ENCODE data around the gene NPY2R.

Gene NPY2R, protein sequence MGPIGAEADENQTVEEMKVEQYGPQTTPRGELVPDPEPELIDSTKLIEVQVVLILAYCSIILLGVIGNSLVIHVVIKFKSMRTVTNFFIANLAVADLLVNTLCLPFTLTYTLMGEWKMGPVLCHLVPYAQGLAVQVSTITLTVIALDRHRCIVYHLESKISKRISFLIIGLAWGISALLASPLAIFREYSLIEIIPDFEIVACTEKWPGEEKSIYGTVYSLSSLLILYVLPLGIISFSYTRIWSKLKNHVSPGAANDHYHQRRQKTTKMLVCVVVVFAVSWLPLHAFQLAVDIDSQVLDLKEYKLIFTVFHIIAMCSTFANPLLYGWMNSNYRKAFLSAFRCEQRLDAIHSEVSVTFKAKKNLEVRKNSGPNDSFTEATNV

DNA sequence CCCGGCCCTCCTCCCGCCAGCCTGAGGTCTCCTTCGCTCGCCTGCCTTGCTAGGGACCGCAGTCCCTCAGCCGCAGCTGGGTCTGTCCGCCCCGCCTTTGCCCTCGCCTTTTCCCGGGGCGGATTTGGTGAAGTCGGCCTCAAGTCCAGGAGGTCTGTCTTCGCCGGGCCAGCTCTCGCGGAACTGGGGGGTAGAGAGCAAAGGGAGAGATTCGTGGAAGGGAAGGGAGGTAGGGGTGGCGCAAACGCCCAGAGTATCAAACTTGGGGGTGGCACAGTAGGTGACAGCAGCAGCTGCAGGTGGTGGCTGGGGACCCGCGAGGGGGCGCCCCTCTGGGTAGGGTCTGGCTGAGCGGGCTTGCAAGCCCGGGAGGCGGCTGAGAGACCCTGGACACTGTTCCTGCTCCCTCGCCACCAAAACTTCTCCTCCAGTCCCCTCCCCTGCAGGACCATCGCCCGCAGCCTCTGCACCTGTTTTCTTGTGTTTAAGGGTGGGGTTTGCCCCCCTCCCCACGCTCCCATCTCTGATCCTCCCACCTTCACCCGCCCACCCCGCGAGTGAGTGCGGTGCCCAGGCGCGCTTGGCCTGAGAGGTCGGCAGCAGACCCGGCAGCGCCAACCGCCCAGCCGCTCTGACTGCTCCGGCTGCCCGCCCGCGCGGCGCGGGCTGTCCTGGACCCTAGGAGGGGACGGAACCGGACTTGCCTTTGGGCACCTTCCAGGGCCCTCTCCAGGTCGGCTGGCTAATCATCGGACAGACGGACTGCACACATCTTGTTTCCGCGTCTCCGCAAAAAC is at the start of gene NPY2R:
NPY2R (plus strand) TSS at position 379 of the 797 bp plus-strand sequence. CDS start 5,304 bp downstream, outside the sequence.
- DNase-seq: no peak

GRCh38 chr4:155161357-155161756 is 47.1 kb upstream of the NPY2R start:
- no peak for DNase-seq

DNA sequence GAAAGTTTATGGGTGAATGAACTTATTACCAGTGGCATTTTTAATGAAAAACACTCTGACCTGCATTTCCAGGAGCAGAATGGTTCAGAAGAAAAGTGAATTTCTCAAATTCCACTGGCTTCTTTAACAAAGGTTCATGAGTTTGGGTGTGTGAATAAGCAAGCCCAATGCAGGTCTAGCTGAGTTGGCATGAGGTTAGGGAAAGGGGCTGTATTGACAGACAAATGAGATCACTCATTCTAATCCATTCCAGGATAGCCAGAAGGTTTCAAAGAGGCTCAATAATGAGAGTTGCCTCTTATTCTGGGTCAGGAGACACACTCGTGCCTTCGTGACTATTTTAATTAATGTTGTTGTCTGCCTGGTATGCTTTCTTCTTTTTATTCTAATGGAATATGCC is 43.7 kb upstream of the NPY2R start:
- DNase-seq: no peak

- DNase-seq: no peak
Measured at GRCh38 chr4:155170569-155170968, 37.9 kb upstream of the NPY2R start.

DNA sequence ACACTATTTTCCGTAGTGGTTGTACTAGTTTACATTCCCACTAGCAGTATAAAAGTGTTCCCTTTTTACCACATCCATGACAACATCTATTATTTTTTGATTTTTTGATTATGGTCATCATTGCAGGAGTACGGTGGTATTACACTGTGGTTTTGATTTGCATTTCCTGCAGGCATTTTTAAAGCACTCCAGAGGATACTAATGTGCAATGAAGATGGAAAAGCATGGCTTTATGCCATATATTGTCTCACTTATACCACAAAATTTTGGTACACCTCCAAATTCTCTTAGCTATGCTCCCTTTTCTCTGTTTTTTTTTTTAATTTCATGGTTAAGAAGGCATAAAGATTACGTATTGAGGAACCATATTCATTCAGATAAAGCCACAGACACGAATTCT is 35.1 kb upstream of the NPY2R start:
- DNase-seq: no peak

DNA sequence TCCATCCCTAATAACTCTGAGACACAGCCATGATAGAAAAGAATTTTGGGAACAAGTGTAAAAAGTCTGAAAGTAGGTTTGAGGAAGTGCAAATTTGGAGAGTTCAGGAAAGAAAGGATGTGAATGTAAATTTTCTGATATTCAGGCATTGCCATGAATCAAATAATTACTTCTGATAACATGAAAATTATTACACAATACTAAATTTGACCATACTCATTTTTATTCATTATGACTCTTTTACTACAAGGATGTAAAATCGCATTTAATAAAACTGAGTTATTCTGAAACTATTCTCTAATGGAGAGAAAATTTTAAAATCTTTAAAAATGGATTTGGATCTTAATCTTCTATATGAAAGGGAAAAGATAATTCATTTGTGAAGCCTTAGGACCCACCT is 33.8 kb upstream of the NPY2R start:
- no peak for DNase-seq

DNA sequence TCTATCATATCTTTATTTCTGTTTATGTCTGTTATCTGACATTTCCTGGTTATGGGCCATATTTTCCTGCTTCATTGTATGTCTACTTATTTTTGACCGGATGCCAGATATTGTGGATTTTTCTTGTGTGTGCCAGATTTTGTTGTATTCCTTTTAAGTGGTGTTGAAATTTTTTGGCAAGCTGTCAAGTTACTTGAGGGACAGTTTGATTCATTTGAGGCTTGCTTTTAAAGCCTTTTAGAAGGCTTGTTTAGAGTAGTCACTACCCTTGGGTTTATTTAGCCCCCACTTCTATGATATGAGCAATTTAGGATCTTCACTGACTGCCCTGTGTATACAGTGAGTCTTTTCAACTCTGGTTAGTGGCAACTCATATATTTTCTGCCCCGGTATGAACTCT is 29.2 kb upstream of the NPY2R start:
- no peak for DNase-seq

- DNase-seq: no peak
Measured at GRCh38 chr4:155186972-155187371, 21.5 kb upstream of the NPY2R start.

GRCh38 chr4:155187989-155188388 is 20.4 kb upstream of the NPY2R start:
- DNase-seq: no peak

DNA sequence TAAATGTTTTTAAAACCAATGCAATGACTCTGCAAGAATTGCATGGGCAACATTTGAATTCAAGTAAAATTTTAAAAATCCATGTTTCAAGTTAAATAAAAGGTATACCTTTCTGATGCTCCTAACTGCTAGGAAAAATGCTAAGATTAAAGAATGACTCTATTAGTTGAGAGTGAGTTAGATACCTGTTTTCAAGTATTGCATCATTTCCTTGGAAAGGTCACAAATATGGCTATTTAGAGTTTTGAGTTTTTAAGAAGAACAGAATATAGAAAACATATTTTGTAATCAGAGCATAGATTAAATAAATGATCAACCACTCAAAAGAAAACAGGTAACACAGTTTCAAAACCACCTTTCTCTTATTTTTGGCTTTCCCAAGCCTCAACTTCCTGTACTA is 18.3 kb upstream of the NPY2R start:
- no peak for DNase-seq

GRCh38 chr4:155197757-155198156 is 10.7 kb upstream of the NPY2R start:
- DNase-seq: no peak

GRCh38 chr4:155207534-155208257 is 740 bp upstream of the NPY2R start:
- no peak for DNase-seq

- no peak for DNase-seq
Measured at GRCh38 chr4:155220025-155220424, 11.6 kb downstream of the NPY2R start.

GRCh38 chr4:155227131-155227530 is 18.7 kb downstream of the NPY2R start:
- no peak for DNase-seq

DNA sequence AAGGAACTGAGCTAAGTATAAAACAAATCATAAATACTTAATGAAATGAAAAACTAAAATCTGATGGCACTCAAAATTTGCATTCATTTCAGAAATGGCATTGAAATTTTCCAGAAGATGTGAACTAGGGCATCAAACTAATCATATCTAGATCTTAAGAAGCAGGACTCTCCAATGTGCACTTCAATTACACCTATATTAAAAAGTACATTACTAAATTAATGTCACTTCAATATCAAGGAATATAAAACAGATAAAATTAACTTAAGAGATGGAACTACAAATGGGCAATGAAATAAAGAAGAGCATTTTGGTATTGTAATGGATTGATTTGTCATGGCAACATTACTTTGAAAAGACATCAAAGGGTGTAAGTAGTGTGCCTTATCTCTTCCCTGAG is 20.3 kb downstream of the NPY2R start:
- no peak for DNase-seq

DNA sequence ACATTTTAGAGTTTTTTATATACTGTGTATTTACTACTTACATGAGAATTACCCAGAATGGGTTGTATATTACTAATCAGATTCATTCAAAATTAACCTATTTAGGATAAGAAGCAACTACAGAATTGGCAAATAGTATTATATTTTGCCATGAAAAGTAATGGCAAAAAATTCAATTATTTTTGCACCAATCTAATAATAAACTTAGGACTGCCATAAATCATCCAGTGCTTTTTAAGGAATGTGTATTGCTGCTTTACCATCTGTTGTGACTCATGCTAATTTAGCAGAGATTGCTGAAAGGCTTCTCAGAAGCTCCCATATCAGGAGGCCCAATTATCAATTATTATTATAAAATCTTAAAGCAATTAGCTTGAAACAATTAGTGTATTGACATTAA is 24.0 kb downstream of the NPY2R start:
- no peak for DNase-seq

GRCh38 chr4:155234206-155234605 is 25.8 kb downstream of the NPY2R start:
- DNase-seq: no peak

GRCh38 chr4:155237567-155237966 is 29.1 kb downstream of the NPY2R start:
- no peak for DNase-seq

DNA sequence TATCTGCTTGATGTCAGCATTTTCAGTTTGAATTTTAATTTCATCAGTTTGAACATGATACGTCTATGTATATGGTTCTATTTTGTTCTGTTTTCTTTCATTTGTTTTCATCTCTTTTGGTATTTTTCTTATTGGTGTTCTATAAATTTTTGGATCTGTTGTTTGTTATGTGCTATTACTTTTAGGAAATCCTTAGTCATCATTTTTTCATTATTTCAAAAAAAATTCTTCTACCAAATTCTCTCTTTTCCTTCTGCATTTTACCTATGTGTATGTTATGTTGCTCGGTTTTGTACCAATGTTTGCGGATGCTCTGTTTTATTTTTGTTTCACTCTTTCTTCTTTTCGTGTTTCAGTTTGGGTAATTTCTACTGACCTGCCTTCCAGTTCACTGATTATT is 32.8 kb downstream of the NPY2R start:
- DNase-seq: no peak

DNA sequence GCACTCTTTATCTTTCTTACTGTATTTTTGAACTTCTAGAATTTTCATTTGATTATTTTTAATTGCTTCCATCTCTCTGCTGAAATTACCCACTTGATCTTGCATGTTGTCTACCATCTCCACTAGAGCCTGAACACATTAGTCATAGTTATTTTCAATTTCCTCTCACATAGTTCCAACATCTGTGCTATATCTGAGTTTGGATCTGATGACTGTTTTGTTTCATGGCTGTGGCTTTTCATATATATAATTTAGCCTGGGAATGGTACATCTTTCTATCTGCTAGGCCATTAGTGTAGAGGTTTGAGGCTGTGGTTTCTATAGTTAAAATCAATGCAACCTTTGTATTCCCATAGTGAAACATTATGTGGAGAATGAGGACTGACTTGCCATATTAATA is 33.2 kb downstream of the NPY2R start:
- DNase-seq: no peak

DNA sequence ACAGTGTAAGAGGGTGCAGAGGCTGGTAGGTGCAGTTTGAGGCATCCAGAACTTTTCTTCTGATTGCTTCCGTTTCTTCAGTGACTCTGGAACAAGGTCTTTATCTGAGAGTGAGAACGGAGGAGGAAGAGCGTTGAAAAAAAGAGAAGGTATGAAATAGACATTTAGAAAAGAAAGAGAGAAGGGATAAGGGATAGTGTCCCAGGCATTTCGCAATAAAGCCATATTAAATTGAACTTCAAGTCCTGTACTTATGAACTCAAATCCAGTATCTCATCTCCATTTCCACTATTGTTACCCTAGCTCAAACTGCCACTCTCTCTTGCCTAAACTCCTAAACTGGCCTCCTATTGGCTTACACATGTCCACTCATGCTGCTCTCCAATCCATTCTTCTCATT is 36.7 kb downstream of the NPY2R start:
- no peak for DNase-seq

DNA sequence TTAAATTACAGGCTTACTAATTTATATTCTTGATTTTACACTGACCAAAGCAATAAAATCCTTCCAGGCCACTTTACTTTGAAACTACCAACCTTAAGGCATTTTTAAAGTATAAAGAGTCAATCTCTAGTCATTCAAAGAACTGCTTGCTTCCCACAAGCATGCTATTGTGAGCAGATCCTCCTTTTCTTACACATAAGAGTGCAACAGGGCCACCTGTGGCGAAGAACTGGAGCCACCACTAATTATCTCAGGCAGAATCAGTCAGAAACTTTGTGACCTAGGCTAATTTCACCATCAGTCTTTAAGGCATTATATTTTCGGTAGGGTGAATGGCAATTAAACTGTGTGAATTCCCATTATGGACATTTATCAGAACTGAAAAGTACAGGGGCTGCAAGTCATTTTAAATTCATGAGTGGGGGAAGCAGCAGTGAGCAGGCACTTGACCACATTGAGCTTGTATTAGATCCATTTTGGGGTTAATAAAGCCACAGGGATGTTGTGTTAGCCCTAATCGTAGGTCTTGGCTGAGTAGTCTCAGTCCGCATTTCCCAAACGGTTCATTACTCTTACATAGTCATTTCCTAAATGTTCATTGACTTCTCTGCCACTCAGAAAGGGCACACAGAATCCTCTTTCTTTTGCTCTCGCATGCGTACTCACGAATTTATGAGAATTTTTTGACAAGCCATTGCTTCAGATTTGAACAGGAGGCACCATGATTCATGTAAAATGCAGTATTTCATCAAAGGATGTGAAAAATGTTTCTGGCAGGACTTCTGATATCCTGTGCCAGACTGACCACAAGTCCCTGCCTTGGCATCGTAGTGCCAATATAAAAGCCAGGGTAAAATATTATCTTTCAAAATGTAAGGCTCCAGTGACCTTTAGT is 39.8 kb downstream of the NPY2R start:
- DNase-seq: no peak
